ENCODE data around the gene ZFPM1. TPM values are rescaled to one million over a fixed set of nuclear protein-coding genes. Genes with fewer than 3 reads are reported as not detected.

The ZFPM1 gene
- total RNA-seq, 1 experiment from 2014 or later: 14.6 TPM

DNA sequence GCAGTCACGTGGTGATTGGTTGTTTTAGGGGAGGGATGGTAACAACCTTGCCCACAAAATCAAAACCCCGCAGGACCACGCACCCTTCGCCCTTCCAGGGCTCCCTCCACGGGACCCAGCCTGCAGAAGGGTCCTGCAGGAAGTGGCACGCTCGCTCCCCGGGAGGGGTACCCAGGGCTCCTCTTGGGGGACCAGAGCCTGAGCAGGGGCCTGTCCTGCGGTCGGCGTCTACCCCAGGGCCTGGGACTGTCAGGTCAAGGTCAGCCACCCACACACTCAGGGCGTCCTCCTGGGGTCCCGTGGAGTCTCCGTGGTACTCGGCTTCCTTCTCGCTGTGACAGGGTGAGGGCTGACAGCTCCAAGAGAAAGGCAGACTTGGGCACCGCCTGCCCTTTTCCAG is 36.4 kb upstream of the ZFPM1 start:
- no peaks in the 10 kb centered on the region for H3K27me3 ChIP-seq (ENCODE audit: insufficient read depth, low read length)
- no peaks in the 10 kb centered on the region for H3K36me3 ChIP-seq (ENCODE audit: control insufficient read depth in 1 of 2, insufficient read depth in 2 of 2, low read length in 2 of 2)
- no peaks in the 10 kb centered on the region for H3K4me1 ChIP-seq (ENCODE audit: control insufficient read depth in 1 of 2, insufficient read depth in 2 of 2, low read length in 2 of 2)
- no peaks in the 10 kb centered on the region for H3K9me2 ChIP-seq (ENCODE audit: insufficient read depth)
- no peak overlapping the region for H3K4me2 ChIP-seq (ENCODE audit: low read length)
- no TSS peak for BruUV-seq (replicated peaks)
- H3K9me3 ChIP-seq (ENCODE audit: control insufficient read depth in 1 of 2, insufficient read depth in 1 of 2, low read depth in 1 of 2, low read length in 2 of 2): no peaks in the 10 kb centered on the region
- RAD21 ChIA-PET (ENCODE audit: low non-redundant PET in 1 of 2, low total read pairs in 2 of 2, uncharacterized antibody in 2 of 2, unreplicated experiment in 2 of 2): no interaction called here
- CTCF ChIA-PET: no interaction called here
- TF ChIP-seq ZNF274 (IDR thresholded peaks at IDR 0.05; ENCODE audit: low read depth, low read length): no peak
- TF ChIP-seq, protein P1, sequence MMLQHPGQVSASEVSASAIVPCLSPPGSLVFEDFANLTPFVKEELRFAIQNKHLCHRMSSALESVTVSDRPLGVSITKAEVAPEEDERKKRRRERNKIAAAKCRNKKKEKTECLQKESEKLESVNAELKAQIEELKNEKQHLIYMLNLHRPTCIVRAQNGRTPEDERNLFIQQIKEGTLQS (IDR thresholded peaks at IDR 0.05): no peak
- TF ChIP-seq, protein P2, sequence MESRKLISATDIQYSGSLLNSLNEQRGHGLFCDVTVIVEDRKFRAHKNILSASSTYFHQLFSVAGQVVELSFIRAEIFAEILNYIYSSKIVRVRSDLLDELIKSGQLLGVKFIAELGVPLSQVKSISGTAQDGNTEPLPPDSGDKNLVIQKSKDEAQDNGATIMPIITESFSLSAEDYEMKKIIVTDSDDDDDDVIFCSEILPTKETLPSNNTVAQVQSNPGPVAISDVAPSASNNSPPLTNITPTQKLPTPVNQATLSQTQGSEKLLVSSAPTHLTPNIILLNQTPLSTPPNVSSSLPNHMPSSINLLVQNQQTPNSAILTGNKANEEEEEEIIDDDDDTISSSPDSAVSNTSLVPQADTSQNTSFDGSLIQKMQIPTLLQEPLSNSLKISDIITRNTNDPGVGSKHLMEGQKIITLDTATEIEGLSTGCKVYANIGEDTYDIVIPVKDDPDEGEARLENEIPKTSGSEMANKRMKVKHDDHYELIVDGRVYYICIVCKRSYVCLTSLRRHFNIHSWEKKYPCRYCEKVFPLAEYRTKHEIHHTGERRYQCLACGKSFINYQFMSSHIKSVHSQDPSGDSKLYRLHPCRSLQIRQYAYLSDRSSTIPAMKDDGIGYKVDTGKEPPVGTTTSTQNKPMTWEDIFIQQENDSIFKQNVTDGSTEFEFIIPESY (IDR thresholded peaks at IDR 0.05; ENCODE audit: extremely low read depth, insufficient replicate concordance, low read length): no peak
- no peak for TF ChIP-seq JUND (IDR thresholded peaks at IDR 0.05)
- TF ChIP-seq YY1 (IDR thresholded peaks at IDR 0.05; ENCODE audit: extremely low read depth, insufficient replicate concordance, low read depth, low read length): no peak
- no peak for TF ChIP-seq FOSL1 (IDR thresholded peaks at IDR 0.05; ENCODE audit: low read depth)
- TF ChIP-seq ELF1 (IDR thresholded peaks at IDR 0.05; ENCODE audit: borderline replicate concordance, low read depth): no peak
- no peak for TF ChIP-seq SP1 (IDR thresholded peaks at IDR 0.05; ENCODE audit: low read depth)
- TF ChIP-seq SIN3A (IDR thresholded peaks at IDR 0.05; ENCODE audit: low read depth): no peak
- TF ChIP-seq EGR1 (IDR thresholded peaks at IDR 0.05; ENCODE audit: low read depth): no peak
- TF ChIP-seq, protein P3, sequence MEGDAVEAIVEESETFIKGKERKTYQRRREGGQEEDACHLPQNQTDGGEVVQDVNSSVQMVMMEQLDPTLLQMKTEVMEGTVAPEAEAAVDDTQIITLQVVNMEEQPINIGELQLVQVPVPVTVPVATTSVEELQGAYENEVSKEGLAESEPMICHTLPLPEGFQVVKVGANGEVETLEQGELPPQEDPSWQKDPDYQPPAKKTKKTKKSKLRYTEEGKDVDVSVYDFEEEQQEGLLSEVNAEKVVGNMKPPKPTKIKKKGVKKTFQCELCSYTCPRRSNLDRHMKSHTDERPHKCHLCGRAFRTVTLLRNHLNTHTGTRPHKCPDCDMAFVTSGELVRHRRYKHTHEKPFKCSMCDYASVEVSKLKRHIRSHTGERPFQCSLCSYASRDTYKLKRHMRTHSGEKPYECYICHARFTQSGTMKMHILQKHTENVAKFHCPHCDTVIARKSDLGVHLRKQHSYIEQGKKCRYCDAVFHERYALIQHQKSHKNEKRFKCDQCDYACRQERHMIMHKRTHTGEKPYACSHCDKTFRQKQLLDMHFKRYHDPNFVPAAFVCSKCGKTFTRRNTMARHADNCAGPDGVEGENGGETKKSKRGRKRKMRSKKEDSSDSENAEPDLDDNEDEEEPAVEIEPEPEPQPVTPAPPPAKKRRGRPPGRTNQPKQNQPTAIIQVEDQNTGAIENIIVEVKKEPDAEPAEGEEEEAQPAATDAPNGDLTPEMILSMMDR (IDR thresholded peaks at IDR 0.05 in 2 of 3, conservative IDR thresholded peaks at IDR 0.05 in 1 of 3; ENCODE audit: borderline replicate concordance in 1 of 3, insufficient read depth in 1 of 3, low read depth in 2 of 3, low read length in 2 of 3): no peak
- no peak for TF ChIP-seq EZH2 (IDR thresholded peaks at IDR 0.05)
- TF ChIP-seq, protein P4, sequence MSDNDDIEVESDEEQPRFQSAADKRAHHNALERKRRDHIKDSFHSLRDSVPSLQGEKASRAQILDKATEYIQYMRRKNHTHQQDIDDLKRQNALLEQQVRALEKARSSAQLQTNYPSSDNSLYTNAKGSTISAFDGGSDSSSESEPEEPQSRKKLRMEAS (IDR thresholded peaks at IDR 0.05): no peak
- no peak for TF ChIP-seq SRF (IDR thresholded peaks at IDR 0.05; ENCODE audit: low read depth)
- TF ChIP-seq POLR2A (IDR thresholded peaks at IDR 0.05; ENCODE audit: borderline replicate concordance, extremely low read depth, insufficient read depth, insufficient read length): no peak
- no peak for TF ChIP-seq TCF7L2 (IDR thresholded peaks at IDR 0.05; ENCODE audit: borderline replicate concordance, extremely low read depth, insufficient read depth, insufficient read length)
- TF ChIP-seq POLR2AphosphoS5 (IDR thresholded peaks at IDR 0.05; ENCODE audit: low read depth, low read length): no peak
- TF ChIP-seq CBX3 (IDR thresholded peaks at IDR 0.05; ENCODE audit: low read depth): no peak
- TF ChIP-seq CEBPB (IDR thresholded peaks at IDR 0.05; ENCODE audit: low read depth): no peak
- TF ChIP-seq, protein P5, sequence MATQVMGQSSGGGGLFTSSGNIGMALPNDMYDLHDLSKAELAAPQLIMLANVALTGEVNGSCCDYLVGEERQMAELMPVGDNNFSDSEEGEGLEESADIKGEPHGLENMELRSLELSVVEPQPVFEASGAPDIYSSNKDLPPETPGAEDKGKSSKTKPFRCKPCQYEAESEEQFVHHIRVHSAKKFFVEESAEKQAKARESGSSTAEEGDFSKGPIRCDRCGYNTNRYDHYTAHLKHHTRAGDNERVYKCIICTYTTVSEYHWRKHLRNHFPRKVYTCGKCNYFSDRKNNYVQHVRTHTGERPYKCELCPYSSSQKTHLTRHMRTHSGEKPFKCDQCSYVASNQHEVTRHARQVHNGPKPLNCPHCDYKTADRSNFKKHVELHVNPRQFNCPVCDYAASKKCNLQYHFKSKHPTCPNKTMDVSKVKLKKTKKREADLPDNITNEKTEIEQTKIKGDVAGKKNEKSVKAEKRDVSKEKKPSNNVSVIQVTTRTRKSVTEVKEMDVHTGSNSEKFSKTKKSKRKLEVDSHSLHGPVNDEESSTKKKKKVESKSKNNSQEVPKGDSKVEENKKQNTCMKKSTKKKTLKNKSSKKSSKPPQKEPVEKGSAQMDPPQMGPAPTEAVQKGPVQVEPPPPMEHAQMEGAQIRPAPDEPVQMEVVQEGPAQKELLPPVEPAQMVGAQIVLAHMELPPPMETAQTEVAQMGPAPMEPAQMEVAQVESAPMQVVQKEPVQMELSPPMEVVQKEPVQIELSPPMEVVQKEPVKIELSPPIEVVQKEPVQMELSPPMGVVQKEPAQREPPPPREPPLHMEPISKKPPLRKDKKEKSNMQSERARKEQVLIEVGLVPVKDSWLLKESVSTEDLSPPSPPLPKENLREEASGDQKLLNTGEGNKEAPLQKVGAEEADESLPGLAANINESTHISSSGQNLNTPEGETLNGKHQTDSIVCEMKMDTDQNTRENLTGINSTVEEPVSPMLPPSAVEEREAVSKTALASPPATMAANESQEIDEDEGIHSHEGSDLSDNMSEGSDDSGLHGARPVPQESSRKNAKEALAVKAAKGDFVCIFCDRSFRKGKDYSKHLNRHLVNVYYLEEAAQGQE (IDR thresholded peaks at IDR 0.05; ENCODE audit: low read depth): no peak
- no peak for ATAC-seq
- intact Hi-C loops (cut with micrococcal nuclease): no loop called here
- POLR2A ChIA-PET: no interaction called here
- H3K9ac ChIP-seq (ENCODE audit: low read length): no peak overlapping the region
- no peaks in the 10 kb centered on the region for H3K79me2 ChIP-seq (ENCODE audit: insufficient read depth, low read length)
- H3K27ac ChIP-seq (ENCODE audit: low read depth, low read length): no peak overlapping the region
- no peaks in the 10 kb centered on the region for H4K20me1 ChIP-seq (ENCODE audit: insufficient read depth)
- no peak overlapping the region for H3K4me3 ChIP-seq (replicated peaks in 1 of 2; ENCODE audit: low read depth in 1 of 2, low read length in 2 of 2)
- no peak for DNase-seq (ENCODE audit: low read depth, low spot score)
- H2AFZ ChIP-seq (ENCODE audit: low read depth, low read length, poor library complexity, severe bottlenecking): no peak overlapping the region

Measured in HCT116 (cell line).